Gastrocnemius medialis (tissue), 4 donors: ENCODE measurements around the gene PTPN6. TPM values are rescaled to one million over a fixed set of nuclear protein-coding genes. Genes with fewer than 3 reads are reported as not detected.

Source experiments
- ATAC-seq, 2 donors: fragments of 150-250 bp; one replicate each; pipeline ENCODE4 v1.9.1; 2016
- DNase-seq, 2 donors: peaks; one replicate each; pipeline ENCODE4 v3.0.0-alpha.2; 2019
- H3K27ac ChIP-seq, 4 donors: fragments of 200-600 bp; sonication (generic); 1 replicate in 1 of 4; 2 replicates in 3 of 4; pipeline ENCODE4 v1.5.1; 2016 to 2018; ENCODE audit warnings: mild to moderate bottlenecking in 2 of 4, moderate library complexity in 1 of 4
- H3K27me3 ChIP-seq, 3 donors: fragments of 200-600 bp; sonication (generic) in 2 of 3; 1 replicate in 1 of 3; 2 replicates in 2 of 3; pipeline versions ENCODE4 v1.5.1 to v1.6.0; 2016 to 2019; ENCODE audit warnings: mild to moderate bottlenecking in 1 of 3, moderate library complexity in 1 of 3
- H3K36me3 ChIP-seq, 2 donors: fragments of 200-600 bp; sonication (generic) in 1 of 2; one replicate each; pipeline ENCODE4 v1.5.1; 2017 to 2018
- H3K4me1 ChIP-seq, 2 donors: fragments of 200-600 bp; sonication (generic) in 1 of 2; one replicate each; pipeline ENCODE4 v1.5.1; 2016 to 2017; ENCODE audit warnings: mild to moderate bottlenecking in 2 of 2
- H3K4me3 ChIP-seq, 4 donors: fragments of 200-600 bp; sonication (generic) in 3 of 4; 1 replicate in 1 of 4; 2 replicates in 3 of 4; pipeline ENCODE4 v1.5.1; 2016 to 2019; ENCODE audit warnings: mild to moderate bottlenecking in 2 of 4
- H3K9me3 ChIP-seq, 3 donors: fragments of 200-600 bp; sonication (generic) in 2 of 3; 1 replicate in 1 of 3; 2 replicates in 2 of 3; pipeline ENCODE4 v1.5.1; 2016 to 2019
- CTCF ChIP-seq, 5 experiments: fragments of 450-650 bp in 3 of 5; fragments of 200-600 bp in 2 of 5; sonication (generic) in 2 of 5; IDR thresholded peaks in 4 of 5; conservative IDR thresholded peaks in 1 of 5; 1 replicate in 4 of 5; 2 replicates in 1 of 5; pipeline ENCODE4 v1.5.1; 2016 to 2019; ENCODE audit warnings: antibody characterized with exemption in 5 of 5, mild to moderate bottlenecking in 3 of 5, moderate library complexity in 3 of 5
- POLR2A ChIP-seq, 2 donors: fragments of 450-650 bp; IDR thresholded peaks; one replicate each; pipeline ENCODE4 v1.6.1; 2017; ENCODE audit warnings: antibody characterized with exemption in 2 of 2, mild to moderate bottlenecking in 2 of 2, moderate library complexity in 2 of 2
- in situ Hi-C, 4 donors: fragments of 200-750 bp; cut with MboI; loops; one replicate each; pipeline versions ENCODE4 v1.15.0 to v1.8.0; 2017; ENCODE audit warnings: low sequenced_read_pairs in 4 of 4
- intact Hi-C: fragments of 100-400 bp; cut with DNase I; formaldehyde crosslinking; loops from one replicate; pipeline ENCODE4 v1.15.1; 2023; ENCODE audit warnings: low total_unique reads
- total RNA-seq, 4 donors: library from RNA; depleted of rRNA; stranded (reverse); fragments of >200 nt; gene quantifications; one replicate each; pipeline versions ENCODE4 v1.1.0 to v1.2.3, GENCODE V29; 2016

Gene PTPN6
- total RNA-seq, 4 donors from 2014 or later: 0.87 to 7.6 (median 5.0) TPM

GRCh38 chr12:6959805-6960592 is 8.8 kb downstream of the PTPN6 start:
- intact Hi-C loops: loop anchor here (5.0 kb wide), 2 partner anchors 88 to 147 kb away; partner anchors contain the start of genes C1RL and SPSB2
- Histone ChIP-seq H3K27ac (peak overlapping the region; percentile 43 to 81 (median 70)), H3K36me3 (peaks cover 0 to 2% of the 10 kb centered on the region in 2 donors), H3K9me3 (no peaks in the 10 kb centered on the region), H3K4me1 (peaks cover 17 to 24% of the 10 kb centered on the region in 2 donors), H3K27me3 (no peaks in the 10 kb centered on the region), H3K4me3 (no peak overlapping the region)
- DNase-seq (peak in 1 of 2 donors; percentile 11), ATAC-seq (no peak)
- TF ChIP-seq CTCF (IDR thresholded peaks at IDR 0.05 in 4 of 5, conservative IDR thresholded peaks at IDR 0.05 in 1 of 5) (no peak), POLR2A (IDR thresholded peaks at IDR 0.05) (no peak)
- in situ Hi-C loops: no loop called here

DNA sequence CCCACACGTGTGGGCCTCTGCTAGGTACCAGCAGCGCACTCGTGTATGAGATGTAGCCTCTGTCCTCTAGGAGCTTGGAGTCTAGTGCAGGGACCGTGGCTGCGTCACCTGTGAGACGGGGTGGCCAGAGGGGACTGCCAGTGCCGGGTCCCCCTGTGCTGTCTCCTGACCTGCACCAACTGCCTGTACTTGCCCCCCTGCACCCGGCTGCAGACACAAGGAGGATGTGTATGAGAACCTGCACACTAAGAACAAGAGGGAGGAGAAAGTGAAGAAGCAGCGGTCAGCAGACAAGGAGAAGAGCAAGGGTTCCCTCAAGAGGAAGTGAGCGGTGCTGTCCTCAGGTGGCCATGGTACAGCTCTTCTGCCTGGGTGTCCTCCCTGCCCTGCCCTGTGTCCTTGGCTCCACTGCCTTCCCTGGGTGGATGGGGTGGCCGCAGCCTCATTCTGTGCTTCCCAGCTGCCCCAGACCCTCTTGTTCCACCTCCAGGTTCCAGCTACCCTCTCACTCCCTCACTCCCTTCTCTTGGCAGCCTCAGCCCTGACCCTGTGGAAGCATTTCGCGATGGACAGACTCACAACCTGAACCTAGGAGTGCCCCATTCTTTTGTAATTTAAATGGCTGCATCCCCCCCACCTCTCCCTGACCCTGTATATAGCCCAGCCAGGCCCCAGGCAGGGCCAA is 9.6 kb downstream of the PTPN6 start:
- DNase-seq (peak in 1 of 2 donors; percentile 29), ATAC-seq (peak; percentile 11 to 24)
- in situ Hi-C loops (no loop called here), intact Hi-C loops (loop anchor here (1.0 to 5.0 kb wide), 3 partner anchors 16 to 147 kb away; partner anchors contain the start of genes C12orf57, C1RL and SPSB2)
- no peaks in the 10 kb centered on the region for H3K9me3 ChIP-seq
- TF ChIP-seq CTCF (IDR thresholded peaks at IDR 0.05 in 4 of 5, conservative IDR thresholded peaks at IDR 0.05 in 1 of 5): peak in 1 of 5 experiments; percentile 9
- no peak for TF ChIP-seq POLR2A (IDR thresholded peaks at IDR 0.05)
- H3K4me3 ChIP-seq: peak overlapping the region; percentile 16 to 42 (median 24)
- no peaks in the 10 kb centered on the region for H3K27me3 ChIP-seq
- peaks cover 17 to 24% of the 10 kb centered on the region in 2 donors for H3K4me1 ChIP-seq
- peaks cover 0 to 9% of the 10 kb centered on the region in 2 donors for H3K36me3 ChIP-seq
- peak overlapping the region; percentile 56 to 81 (median 76) for H3K27ac ChIP-seq

- Histone ChIP-seq H3K4me1 (peaks cover 17 to 24% of the 10 kb centered on the region in 2 donors), H3K27ac (peak overlapping the region; percentile 56 to 81 (median 76)), H3K36me3 (peaks cover 0 to 15% of the 10 kb centered on the region in 2 donors), H3K4me3 (peak overlapping the region; percentile 16 to 42 (median 24)), H3K9me3 (no peaks in the 10 kb centered on the region), H3K27me3 (no peaks in the 10 kb centered on the region)
- ATAC-seq (peak; percentile 70 to 71), DNase-seq (peak in 1 of 2 donors; percentile 74)
- in situ Hi-C loops: no loop called here
- TF ChIP-seq POLR2A (IDR thresholded peaks at IDR 0.05): peak; percentile 15 to 39
- no peak for TF ChIP-seq CTCF (IDR thresholded peaks at IDR 0.05 in 4 of 5, conservative IDR thresholded peaks at IDR 0.05 in 1 of 5)
- intact Hi-C loops: loop anchor here (1.0 to 5.0 kb wide), 3 partner anchors 17 to 146 kb away; partner anchors contain the start of genes C12orf57, C1RL and SPSB2
Measured at GRCh38 chr12:6961278-6961694, 10.1 kb downstream of the PTPN6 start.

GRCh38 chr12:6961695-6962284 is 10.6 kb downstream of the PTPN6 start:
- DNase-seq (peak in 1 of 2 donors; percentile 57), ATAC-seq (peak; percentile 21 to 27)
- in situ Hi-C loops (no loop called here), intact Hi-C loops (loop anchor here (1.0 to 5.0 kb wide), 3 partner anchors 17 to 146 kb away; partner anchors contain the start of genes C12orf57, C1RL and SPSB2)
- Histone ChIP-seq H3K27ac (peak overlapping the region; percentile 56 to 81 (median 76)), H3K9me3 (no peaks in the 10 kb centered on the region), H3K36me3 (peaks cover 0 to 20% of the 10 kb centered on the region in 2 donors), H3K27me3 (no peaks in the 10 kb centered on the region), H3K4me1 (peaks cover 17 to 24% of the 10 kb centered on the region in 2 donors), H3K4me3 (peak overlapping the region; percentile 16 to 42 (median 24))
- no peak for TF ChIP-seq POLR2A (IDR thresholded peaks at IDR 0.05)
- TF ChIP-seq CTCF (IDR thresholded peaks at IDR 0.05 in 4 of 5, conservative IDR thresholded peaks at IDR 0.05 in 1 of 5): peak in 3 of 5 experiments; percentile 22 to 37 (median 30)
